A549 (cell line): Measurements from ENCODE around the gene CRADD. TPM values are rescaled to one million over a fixed set of nuclear protein-coding genes. Genes with fewer than 3 reads are reported as not detected.
A peak's percentile ranks its signal among the peaks of the same experiment; 100 is the strongest.

ENCODE experiments used
- ATAC-seq, 2 experiments: fragments of 200-7000 bp in 1 of 2; fragments of >200 bp in 1 of 2; cut with Nextera tagmentation in 1 of 2; cut with Tn5 transposase in 1 of 2; 3 replicates each; pipeline versions ENCODE4 v1.8.0 to v1.9.1; 2018 to 2020; ENCODE audit warnings: mild to moderate bottlenecking in 1 of 2, moderate library complexity in 1 of 2
- CTCF ChIA-PET: fragments of 300-600 bp; sonication (Branson Sonifier 250); formaldehyde crosslinking; extraction: SDS; loops from one replicate; lab custom pipeline; 2021; ENCODE audit warnings: antibody characterized with exemption, inconsistent platforms; lab: Yijun Ruan, JAX
- POLR2A ChIA-PET: fragments of 350-600 bp; formaldehyde crosslinking; extraction: SDS; loops from one replicate; lab custom pipeline; 2021; ENCODE audit warnings: antibody characterized with exemption, inconsistent platforms; lab: Yijun Ruan, JAX
- DNase-seq, 2 experiments: peaks; one replicate each; pipeline versions ENCODE4 v3.0.0 to v3.0.0-alpha.2; 2011 to 2016; ENCODE audit warnings: low read depth in 1 of 2, low spot score in 1 of 2
- FAIRE-seq: peaks from 2 replicates; lab custom pipeline; 2011; peaks lifted over from hg19 to GRCh38; lab: Jason Lieb, UNC
- H3K27ac ChIP-seq, 2 experiments: fragments of >200 bp; sonication (Bioruptor Twin); formaldehyde crosslinking; 3 replicates each; pipeline ENCODE4 v1.5.1; 2016 to 2017
- H3K4me1 ChIP-seq: fragments of >200 bp; sonication (Bioruptor Twin); formaldehyde crosslinking; 3 replicates; pipeline ENCODE4 v1.6.1; 2016
- H3K4me2 ChIP-seq: fragments of >200 bp; sonication (Bioruptor Twin); formaldehyde crosslinking; 3 replicates; pipeline ENCODE4 v1.6.1; 2016
- H3K4me3 ChIP-seq: fragments of >200 bp; sonication (Bioruptor Twin); formaldehyde crosslinking; 3 replicates; pipeline ENCODE4 v1.5.1; 2016
- H3K9me3 ChIP-seq: fragments of >200 bp; sonication (Bioruptor Twin); formaldehyde crosslinking; 3 replicates; pipeline ENCODE4 v1.6.1; 2016
- ATOH8 ChIP-seq: fragments of 250-450 bp; sonication (Bioruptor Pico); IDR thresholded peaks from 2 replicates; pipeline ENCODE4 v1.5.0; 2020; ENCODE audit warnings: low read depth, mild to moderate bottlenecking, moderate library complexity
- EHF ChIP-seq: fragments of 250-450 bp; sonication (Bioruptor Pico); IDR thresholded peaks from 2 replicates; pipeline ENCODE4 v1.5.0; 2020; ENCODE audit warnings: mild to moderate bottlenecking
- EP300 ChIP-seq, 2 experiments: fragments of >200 bp; sonication (Bioruptor Twin); formaldehyde crosslinking; IDR thresholded peaks; 2 replicates in 1 of 2; 3 replicates in 1 of 2; pipeline ENCODE4 v1.6.1; 2016 to 2017
- FOSL2 ChIP-seq, 2 experiments: fragments of 450-650 bp in 1 of 2; fragments of >200 bp in 1 of 2; sonication (Bioruptor Twin) in 1 of 2; formaldehyde crosslinking; IDR thresholded peaks; 2 replicates each; pipeline versions ENCODE4 v1.5.0 to v1.6.1; 2016 to 2020; ENCODE audit warnings: mild to moderate bottlenecking in 1 of 2, moderate library complexity in 1 of 2
- FOXS1 ChIP-seq: fragments of 250-450 bp; sonication (Bioruptor Pico); IDR thresholded peaks from 2 replicates; pipeline ENCODE4 v1.5.0; 2020; ENCODE audit warnings: mild to moderate bottlenecking, moderate library complexity
- HDAC2 ChIP-seq: fragments of 200-600 bp; sonication (generic); IDR thresholded peaks from 2 replicates; pipeline ENCODE4 v1.6.1; 2016
- HES2 ChIP-seq: fragments of >200 bp; sonication (Bioruptor Twin); formaldehyde crosslinking; IDR thresholded peaks from 2 replicates; pipeline ENCODE4 v1.6.1; 2016
- HEYL ChIP-seq: fragments of 250-450 bp; sonication (Bioruptor Pico); IDR thresholded peaks from 2 replicates; pipeline ENCODE4 v1.8.0; 2021; ENCODE audit warnings: mild to moderate bottlenecking, moderate library complexity
- HOXA7 ChIP-seq: fragments of 250-450 bp; sonication (Bioruptor Pico); IDR thresholded peaks from 2 replicates; pipeline ENCODE4 v1.5.0; 2020; ENCODE audit warnings: mild to moderate bottlenecking, moderate library complexity
- HOXB5 ChIP-seq: fragments of 250-450 bp; sonication (Bioruptor Pico); IDR thresholded peaks from 2 replicates; pipeline ENCODE4 v1.5.0; 2020; ENCODE audit warnings: mild to moderate bottlenecking, moderate library complexity
- JUN ChIP-seq, 2 experiments: fragments of >200 bp; sonication (Bioruptor Twin); formaldehyde crosslinking; IDR thresholded peaks; 2 replicates in 1 of 2; 3 replicates in 1 of 2; pipeline ENCODE4 v1.6.1; 2016 to 2017
- JUNB ChIP-seq: fragments of >200 bp; sonication (Bioruptor Twin); formaldehyde crosslinking; IDR thresholded peaks from 2 replicates; pipeline ENCODE4 v1.6.1; 2016
- MAFK ChIP-seq: fragments of 450-650 bp; IDR thresholded peaks from 2 replicates; pipeline ENCODE4 v1.6.1; 2014; ENCODE audit not compliant: partially characterized antibody
- NR3C1 ChIP-seq: fragments of >200 bp; sonication (Bioruptor Twin); formaldehyde crosslinking; IDR thresholded peaks from 3 replicates; pipeline ENCODE4 v1.6.1; 2017
- POLR2AphosphoS2 ChIP-seq: conservative IDR thresholded peaks from 2 replicates; pipeline ENCODE4 v1.6.1; 2012; ENCODE audit warnings: low read length, improper control_type of control experiment, inconsistent platforms
- RCOR1 ChIP-seq: fragments of 150-350 bp; IDR thresholded peaks from 2 replicates; pipeline ENCODE4 v1.6.1; 2014; ENCODE audit warnings: antibody characterized with exemption, low read length, low read depth
- TFCP2L1 ChIP-seq: fragments of 250-450 bp; sonication (Bioruptor Pico); IDR thresholded peaks from 2 replicates; pipeline ENCODE4 v1.5.0; 2021; ENCODE audit warnings: mild to moderate bottlenecking
- ZNF302 ChIP-seq: fragments of 250-450 bp; sonication (Bioruptor Pico); IDR thresholded peaks from 2 replicates; pipeline ENCODE4 v1.9.0; 2021; ENCODE audit warnings: inconsistent platforms, mild to moderate bottlenecking, moderate library complexity
- WGBS: methylation state at CpG from one replicate; pipeline ENCODE4 v1.1.6; 2017; ENCODE audit errors: missing lambda C conversion rate; 5-methylcytosine and 5-hydroxymethylcytosine counted together
- polyA plus RNA-seq, 4 experiments: library from polyadenylated mRNA; depleted of rRNA in 3 of 4; stranded (reverse); fragments of >200 nt; fragmentation: RNase III in 1 of 4; extraction: RNeasy Plus Mini Kit Qiagen cat#74134 plus additional on column Dnase treatment in 1 of 4; gene quantifications; 2 replicates in 3 of 4; 3 replicates in 1 of 4; pipeline ENCODE4 v1.2.3, GENCODE V29; 2011 to 2017
- TF ChIP-seq, protein P1 (sequence below): fragments of >200 bp; sonication (Bioruptor Twin); formaldehyde crosslinking; IDR thresholded peaks from 3 replicates; pipeline ENCODE4 v1.5.1; 2016
- TF ChIP-seq, protein P2 (sequence below): fragments of 250-450 bp; sonication (Bioruptor Pico); IDR thresholded peaks from 2 replicates; pipeline ENCODE4 v1.5.0; 2021; ENCODE audit warnings: mild to moderate bottlenecking, moderate library complexity, borderline replicate concordance

The CRADD gene
- polyA plus RNA-seq, 2 of the 4 experiments (the other 2 are of a cell fraction), result 13.2 to 23.0 TPM

GRCh38 chr12:93789767-93790166 is 112.6 kb downstream of the CRADD start (continued):
- TF ChIP-seq ATOH8 (CRISPR knock-in tag), result no peak

- DNase-seq, result peak; percentile 6 to 60
Measured at GRCh38 chr12:93790472-93791152, 113.4 kb downstream of the CRADD start.

DNA sequence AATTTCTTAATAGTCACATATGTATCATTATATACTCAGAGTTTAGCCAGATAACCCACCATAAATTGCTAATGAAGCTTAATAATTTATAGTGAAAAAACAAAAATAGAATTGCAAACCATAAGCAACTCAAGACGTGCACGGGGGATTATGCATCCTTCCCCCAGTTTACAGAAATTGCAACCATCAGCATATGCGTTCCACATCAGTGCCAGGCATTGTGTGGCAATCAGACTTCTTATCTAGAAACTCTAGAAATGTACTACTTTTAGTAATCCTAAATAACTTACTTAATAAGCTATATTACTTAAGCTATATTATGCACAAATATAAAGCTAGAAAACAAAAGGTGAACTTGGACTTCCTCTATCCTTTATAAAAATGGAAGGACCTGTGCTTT is 115.8 kb downstream of the CRADD start:
- TF ChIP-seq FOXS1 (CRISPR knock-in tag) (no peak), MAFK (peak; percentile 41), HEYL (CRISPR knock-in tag) (no peak)
- no peak for FAIRE-seq
- CTCF ChIA-PET, result interaction anchor here (0.6 to 2.8 kb wide), 5 partner anchors 8 to 308 kb away, joined by 3 to 8 read pairs (median 4); no protein-coding TSS in a partner anchor

More at GRCh38 chr12:93790472-93791152, 113.4 kb downstream of the CRADD start:
- TF ChIP-seq, protein P1, sequence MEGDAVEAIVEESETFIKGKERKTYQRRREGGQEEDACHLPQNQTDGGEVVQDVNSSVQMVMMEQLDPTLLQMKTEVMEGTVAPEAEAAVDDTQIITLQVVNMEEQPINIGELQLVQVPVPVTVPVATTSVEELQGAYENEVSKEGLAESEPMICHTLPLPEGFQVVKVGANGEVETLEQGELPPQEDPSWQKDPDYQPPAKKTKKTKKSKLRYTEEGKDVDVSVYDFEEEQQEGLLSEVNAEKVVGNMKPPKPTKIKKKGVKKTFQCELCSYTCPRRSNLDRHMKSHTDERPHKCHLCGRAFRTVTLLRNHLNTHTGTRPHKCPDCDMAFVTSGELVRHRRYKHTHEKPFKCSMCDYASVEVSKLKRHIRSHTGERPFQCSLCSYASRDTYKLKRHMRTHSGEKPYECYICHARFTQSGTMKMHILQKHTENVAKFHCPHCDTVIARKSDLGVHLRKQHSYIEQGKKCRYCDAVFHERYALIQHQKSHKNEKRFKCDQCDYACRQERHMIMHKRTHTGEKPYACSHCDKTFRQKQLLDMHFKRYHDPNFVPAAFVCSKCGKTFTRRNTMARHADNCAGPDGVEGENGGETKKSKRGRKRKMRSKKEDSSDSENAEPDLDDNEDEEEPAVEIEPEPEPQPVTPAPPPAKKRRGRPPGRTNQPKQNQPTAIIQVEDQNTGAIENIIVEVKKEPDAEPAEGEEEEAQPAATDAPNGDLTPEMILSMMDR, result no peak
- TF ChIP-seq HES2 (no peak), JUNB (peak; percentile 25; the same call in 1 of the 2 replicates), HOXB5 (CRISPR knock-in tag) (no peak), FOSL2 (IDR thresholded peaks at IDR 0.05) (peak; percentile 63; the same call in 1 of the 2 replicates), FOSL2 (CRISPR knock-in tag; IDR thresholded peaks at IDR 0.05) (peak; percentile 85), TFCP2L1 (CRISPR knock-in tag) (no peak), ZNF302 (CRISPR knock-in tag) (0 out of 2 replicates have a peak, but pooled peaks have one; percentile 2), HDAC2 (no peak)
- Histone ChIP-seq H3K4me2 (peak overlapping the region; percentile 25; the same call in 2 of the 3 replicates), H3K4me3 (no peak overlapping the region), H3K27ac (peak overlapping the region; percentile 27 to 89; a peak in 5 of 6 replicates), H3K4me1 (peaks cover 29% of the 10 kb centered on the region), H3K9me3 (peaks cover 6% of the 10 kb centered on the region; the same call in 2 of the 3 replicates)
- WGBS, result 51% methylated on average over 5 of the region's 5 CpGs
- ChIA-PET POLR2A (no interaction called here), CTCF (interaction anchor here (3.8 kb wide), 1 partner anchor 311 kb away, joined by 12 read pairs; no protein-coding TSS in a partner anchor)
- FAIRE-seq (no peak), ATAC-seq (no peak)

DNA sequence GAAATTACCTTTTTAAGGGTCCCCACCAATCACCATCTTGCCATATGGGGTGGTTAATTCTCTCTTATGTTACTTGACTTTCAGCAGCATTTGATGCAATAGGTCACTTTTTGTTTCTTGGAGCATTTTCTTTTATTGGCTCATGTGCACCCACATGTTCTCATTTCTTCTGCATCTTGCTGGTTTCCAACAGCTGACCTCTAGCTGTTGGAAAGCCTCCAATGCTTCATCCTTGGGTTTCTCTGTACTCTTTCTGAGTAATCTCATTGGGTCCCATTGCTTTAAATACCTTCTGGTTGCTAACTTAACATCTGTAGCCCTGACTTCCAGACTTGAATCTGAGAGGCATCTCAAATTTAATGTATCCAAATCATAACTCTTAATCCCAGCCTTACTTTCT is 116.8 kb downstream of the CRADD start:
- Histone ChIP-seq H3K4me2 (no peak overlapping the region), H3K27ac (peak overlapping the region in 1 of 2 experiments; percentile 27; a peak in 1 of 6 replicates), H3K4me1 (peaks cover 13% of the 10 kb centered on the region), H3K4me3 (no peak overlapping the region), H3K9me3 (no peaks in the 10 kb centered on the region)
- DNase-seq, result no peak
- ChIA-PET POLR2A (no interaction called here), CTCF (interaction anchor here (1.1 to 2.8 kb wide), 3 partner anchors 9 to 308 kb away, joined by 3 to 8 read pairs (median 3); no protein-coding TSS in a partner anchor)
- ATAC-seq, result no peak
- no peak for TF ChIP-seq EHF (CRISPR knock-in tag)
- no peak for TF ChIP-seq RCOR1
- no peak for TF ChIP-seq HOXA7 (CRISPR knock-in tag)
- TF ChIP-seq NR3C1, result no peak
- TF ChIP-seq, protein P2, sequence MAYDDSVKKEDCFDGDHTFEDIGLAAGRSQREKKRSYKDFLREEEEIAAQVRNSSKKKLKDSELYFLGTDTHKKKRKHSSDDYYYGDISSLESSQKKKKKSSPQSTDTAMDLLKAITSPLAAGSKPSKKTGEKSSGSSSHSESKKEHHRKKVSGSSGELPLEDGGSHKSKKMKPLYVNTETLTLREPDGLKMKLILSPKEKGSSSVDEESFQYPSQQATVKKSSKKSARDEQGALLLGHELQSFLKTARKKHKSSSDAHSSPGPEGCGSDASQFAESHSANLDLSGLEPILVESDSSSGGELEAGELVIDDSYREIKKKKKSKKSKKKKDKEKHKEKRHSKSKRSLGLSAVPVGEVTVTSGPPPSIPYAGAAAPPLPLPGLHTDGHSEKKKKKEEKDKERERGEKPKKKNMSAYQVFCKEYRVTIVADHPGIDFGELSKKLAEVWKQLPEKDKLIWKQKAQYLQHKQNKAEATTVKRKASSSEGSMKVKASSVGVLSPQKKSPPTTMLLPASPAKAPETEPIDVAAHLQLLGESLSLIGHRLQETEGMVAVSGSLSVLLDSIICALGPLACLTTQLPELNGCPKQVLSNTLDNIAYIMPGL (CRISPR knock-in tag), result no peak
- TF ChIP-seq HDAC2, result no peak
- no peak for TF ChIP-seq JUN (IDR thresholded peaks at IDR 0.05)
- TF ChIP-seq POLR2AphosphoS2, result no peak
- no peak for TF ChIP-seq EP300 (IDR thresholded peaks at IDR 0.05)
- TF ChIP-seq, all 56 proteins: peak for 0
- FAIRE-seq, result no peak

More for the DNA sequence above, 115.8 kb downstream of the CRADD start:
- DNase-seq (no peak), ATAC-seq (no peak)
- 95% methylated on average over 3 of the region's 3 CpGs for WGBS
- H3K4me3 ChIP-seq, result no peak overlapping the region
- POLR2A ChIA-PET, result no interaction called here
- no peak overlapping the region for H3K27ac ChIP-seq
- H3K9me3 ChIP-seq, result peaks cover 2% of the 10 kb centered on the region; the same call in 1 of the 3 replicates
- H3K4me2 ChIP-seq, result no peak overlapping the region
- H3K4me1 ChIP-seq, result peaks cover 13% of the 10 kb centered on the region
